Renal cortex interstitium (tissue), 11 donors: Measurements from ENCODE around the gene DDX39A. TPM values are rescaled to one million over a fixed set of nuclear protein-coding genes. Genes with fewer than 3 reads are reported as not detected.
"Not testable (repeated sequence)": the region's sequence is repeated elsewhere in the genome, so short reads cannot be mapped to it uniquely, and the experiment has no call there.

Experiments used
- DNase-seq, 11 donors: peaks; one replicate each; pipeline ENCODE4 v3.0.0-alpha.2; 2013; ENCODE audit warnings: low read depth in 9 of 11, low spot score in 4 of 11; ENCODE audit errors: extremely low read depth in 1 of 11
- polyA plus RNA-seq, 3 donors: library from polyadenylated mRNA; unstranded; fragments of 120-200 nt; gene quantifications; one replicate each; pipeline ENCODE4 v1.2.1, GENCODE V29; 2013; ENCODE audit not compliant: insufficient read length in 3 of 3

Gene DDX39A
- polyA plus RNA-seq, 3 donors: 49.4 to 63.4 (median 62.7) TPM

DNA sequence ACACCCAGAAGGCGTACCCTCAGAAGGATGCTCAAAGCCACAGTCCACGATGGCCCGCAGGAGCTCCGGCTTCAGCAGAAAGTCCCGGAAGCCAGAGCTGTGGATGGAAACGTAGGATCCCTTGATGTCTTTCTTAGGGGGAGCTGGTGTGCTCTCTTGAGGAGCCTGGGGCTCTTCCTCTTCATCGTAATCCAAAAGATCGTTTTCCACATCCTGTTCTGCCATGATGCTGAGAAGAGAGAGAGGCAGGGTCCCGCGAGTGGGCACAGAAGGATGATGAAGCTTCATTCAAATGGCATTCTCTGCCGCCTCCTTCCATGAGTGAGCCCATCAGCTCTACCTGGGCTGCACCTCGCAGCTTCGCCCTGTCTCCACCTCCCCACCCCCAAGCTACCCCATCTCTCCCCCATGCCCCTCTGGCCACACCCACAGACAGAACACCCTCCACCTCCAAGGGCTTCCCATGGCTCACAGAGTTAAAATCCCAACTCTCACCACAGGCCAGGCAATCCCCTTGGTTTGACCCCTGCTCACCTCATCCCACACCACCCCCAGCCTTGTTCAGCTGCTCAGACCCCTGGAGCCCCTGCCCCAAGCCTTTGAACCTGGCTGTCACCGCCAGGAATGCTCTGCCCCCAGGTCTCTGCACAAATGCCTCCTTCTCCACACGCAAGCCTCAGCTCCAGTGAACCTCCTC lies 6.0 kb downstream of the DDX39A start:
- DNase-seq: no peak

DNA sequence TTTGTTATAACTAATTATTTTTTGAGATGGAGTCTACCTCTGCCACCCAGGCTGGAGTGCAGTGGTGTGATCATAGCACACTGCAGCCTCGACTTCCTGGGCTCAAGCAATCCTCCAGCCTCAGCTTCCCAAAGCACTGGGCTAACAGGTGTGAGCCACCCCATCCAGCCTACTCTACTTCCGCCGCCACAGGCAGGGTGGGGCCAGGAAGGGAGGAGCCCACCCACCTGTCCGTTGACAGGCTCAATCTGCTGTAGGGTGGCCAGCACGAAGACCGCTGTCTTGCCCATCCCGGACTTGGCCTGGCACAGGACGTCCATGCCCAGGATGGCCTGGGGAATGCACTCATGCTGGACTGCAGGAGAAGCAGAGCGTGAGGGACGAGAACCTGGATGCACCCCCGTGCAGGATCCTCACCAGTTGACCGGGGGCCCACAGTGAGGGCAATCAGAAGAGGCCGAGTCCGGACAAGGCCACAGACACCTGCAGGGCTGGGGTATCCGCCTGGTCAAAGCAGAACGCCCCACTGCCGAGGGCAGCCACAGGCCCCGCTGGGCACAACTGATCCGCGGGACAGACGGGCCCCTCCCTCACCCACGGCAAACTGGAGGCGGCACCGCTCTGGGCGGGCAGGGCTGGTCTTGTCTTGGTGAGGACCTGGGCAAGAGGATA lies 6.7 kb downstream of the DDX39A start:
- no peak for DNase-seq

DNA sequence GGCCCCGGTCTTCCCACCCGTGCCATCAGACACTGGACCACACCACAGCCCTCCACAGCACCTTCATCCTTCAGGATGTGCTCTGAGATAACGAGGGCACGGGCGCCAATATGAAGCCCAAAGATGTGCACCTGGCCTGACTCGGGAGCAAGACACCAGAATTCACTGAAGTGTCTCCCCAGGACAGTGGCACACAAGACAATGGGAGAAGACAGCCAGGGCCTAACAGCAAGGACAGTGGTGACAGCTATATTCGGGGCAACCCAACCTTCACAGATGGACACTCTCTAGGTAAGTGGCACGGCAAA lies 7.2 kb downstream of the DDX39A start:
- DNase-seq: no peak

DNA sequence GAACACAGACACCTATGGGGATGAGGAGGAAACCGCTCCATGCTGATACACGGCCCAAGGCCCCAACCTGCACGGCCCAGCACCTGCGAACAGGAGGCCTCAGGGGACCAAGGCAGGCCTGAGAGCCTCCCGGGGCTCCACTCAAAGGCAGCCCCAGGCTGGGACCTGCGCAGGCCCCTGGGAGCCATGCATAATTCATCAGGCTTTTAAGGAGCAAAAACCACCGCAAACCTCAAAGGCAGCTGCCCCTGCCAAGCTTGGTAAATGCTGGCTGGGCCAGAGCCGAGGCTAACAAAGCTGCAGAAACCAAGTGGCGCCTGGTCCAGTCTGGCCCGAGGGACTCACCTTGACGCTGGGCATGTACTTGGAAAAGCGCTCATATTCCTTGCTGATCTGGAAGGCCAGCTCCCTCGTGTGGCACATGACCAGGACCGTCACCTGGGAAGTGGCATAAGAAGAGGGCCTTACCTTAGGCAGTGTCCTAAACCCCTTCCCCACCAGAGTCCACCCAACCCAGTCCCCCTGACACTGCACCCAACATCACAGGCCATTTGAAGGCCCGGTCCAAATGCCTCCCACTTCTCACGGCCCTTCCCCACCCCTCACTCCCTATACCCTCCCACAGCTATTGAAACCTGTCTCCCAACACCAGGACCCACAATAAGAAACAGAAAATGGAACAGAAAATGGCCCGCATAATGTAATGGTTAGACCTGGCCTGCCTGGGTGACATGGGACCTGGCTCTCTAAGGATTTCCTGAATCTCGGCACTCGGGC lies 7.8 kb downstream of the DDX39A start:
- DNase-seq: no peak

DNA sequence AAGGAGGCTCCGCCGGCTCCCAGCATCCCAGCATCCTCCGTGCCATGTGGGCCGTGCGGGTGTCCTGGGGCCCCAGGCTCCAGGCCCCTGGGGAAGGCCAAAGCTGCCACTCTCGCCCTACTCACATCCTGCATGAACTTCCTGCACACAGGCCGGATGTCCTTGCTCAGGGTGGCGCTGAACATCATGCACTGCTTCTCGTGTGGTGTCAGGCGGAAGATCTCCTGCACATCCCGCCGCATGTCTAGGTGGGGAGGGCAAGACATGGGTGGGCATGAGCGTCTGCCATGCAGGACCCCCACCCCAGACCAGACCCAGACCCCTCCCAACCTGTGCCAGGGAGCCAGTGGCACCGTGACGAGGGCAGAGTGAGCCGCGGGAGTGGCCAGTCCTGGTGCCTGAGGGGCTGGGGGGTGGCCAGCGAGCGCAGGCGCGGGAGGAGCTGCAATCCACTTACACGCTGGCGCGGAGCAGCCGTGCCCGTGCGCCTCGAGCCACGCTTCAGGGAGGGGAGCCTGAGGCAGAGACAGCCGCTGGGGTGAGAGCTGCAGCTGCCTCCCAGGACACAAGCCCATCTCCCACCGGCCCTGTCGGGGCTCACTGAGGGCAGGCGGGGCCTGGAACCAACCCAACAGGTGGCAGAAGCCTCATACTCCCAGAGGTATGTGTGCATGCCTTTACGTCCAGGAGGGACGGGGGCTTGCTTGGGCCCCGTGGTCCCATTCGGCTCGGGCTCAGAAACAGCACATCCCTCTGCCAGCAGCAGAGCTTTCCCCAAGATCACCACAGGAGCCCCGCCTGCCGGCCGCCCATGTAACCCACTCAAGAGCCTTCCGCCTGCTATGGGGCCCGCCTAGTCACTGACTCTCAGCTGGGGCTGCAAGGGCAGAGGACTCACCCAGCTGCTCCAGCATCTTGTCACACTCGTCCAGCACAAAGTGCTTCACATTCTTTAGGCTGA lies 8.8 kb downstream of the DDX39A start:
- no peak for DNase-seq

DNA sequence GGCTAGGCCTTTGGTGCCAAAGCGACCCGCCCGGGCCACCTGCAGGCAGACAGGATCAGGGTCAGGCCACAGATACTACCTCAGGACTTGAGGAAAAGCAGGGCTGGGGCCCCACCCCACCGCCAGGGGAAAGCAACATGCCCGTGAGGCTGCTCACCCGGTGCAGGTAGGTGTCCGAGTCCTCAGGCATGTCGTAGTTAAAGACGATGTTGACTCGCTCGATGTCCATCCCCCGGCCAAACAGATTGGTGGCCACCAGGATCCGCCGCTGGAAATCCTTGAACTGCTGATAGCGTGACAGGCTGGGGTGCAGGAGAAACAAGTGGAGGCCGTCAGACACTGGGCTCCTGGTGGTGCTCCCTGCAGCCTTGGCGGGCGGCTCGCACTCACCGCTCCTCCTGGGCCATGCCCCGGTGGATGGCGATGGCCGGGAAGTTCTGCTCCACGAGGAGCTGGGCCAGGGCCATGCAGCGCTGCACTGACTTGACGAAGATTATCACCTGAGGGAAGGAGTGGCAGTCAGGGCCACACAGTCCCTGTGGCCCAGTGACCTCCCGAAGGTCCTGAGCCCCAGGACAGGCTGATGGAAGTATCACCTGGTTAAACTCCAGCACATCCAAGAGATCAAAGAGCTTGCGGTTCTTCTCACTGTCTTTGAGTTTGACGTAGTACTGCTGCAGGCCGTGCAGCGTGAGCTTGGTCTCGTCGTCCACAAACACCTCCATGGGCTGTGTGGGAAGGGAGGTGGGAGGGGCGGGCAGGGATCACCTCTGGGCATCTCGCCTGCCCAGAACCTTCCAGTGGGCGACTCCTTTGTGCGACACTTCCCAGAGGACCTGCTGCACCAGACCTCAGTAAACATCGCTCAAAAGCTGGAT lies 9.8 kb downstream of the DDX39A start:
- DNase-seq: no peak

DNA sequence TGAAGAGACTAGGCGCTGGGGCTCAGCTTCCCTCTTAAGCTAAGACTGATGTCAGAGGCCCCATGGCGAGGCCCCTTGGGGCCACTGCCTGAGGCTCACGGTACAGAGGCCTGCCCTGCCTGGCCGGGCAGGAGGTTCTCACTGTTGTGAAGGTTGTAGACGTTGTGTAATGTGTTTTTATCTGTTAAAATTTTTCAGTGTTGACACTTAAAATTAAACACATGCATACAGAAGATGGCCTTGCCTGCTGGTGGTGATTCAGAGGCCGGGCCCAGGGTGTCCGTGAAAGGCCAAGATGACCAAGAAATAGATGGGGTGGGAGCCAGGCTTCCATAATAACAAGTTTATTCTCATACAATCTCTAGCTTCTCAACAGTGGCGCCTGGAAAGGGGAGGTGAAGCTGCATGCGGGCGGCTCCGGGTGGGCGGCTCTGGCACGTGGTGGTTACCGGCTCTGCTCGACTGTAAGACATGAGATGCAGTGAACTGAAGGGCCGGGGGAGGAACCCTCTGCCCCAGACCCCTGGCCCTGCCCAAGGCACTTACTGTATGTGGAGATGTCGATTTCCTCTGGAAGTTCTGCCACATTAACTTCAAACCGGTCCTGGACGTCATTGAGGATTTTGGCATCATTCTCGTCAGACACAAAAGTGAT lies 10.5 kb downstream of the DDX39A start:
- DNase-seq: no peak

DNA sequence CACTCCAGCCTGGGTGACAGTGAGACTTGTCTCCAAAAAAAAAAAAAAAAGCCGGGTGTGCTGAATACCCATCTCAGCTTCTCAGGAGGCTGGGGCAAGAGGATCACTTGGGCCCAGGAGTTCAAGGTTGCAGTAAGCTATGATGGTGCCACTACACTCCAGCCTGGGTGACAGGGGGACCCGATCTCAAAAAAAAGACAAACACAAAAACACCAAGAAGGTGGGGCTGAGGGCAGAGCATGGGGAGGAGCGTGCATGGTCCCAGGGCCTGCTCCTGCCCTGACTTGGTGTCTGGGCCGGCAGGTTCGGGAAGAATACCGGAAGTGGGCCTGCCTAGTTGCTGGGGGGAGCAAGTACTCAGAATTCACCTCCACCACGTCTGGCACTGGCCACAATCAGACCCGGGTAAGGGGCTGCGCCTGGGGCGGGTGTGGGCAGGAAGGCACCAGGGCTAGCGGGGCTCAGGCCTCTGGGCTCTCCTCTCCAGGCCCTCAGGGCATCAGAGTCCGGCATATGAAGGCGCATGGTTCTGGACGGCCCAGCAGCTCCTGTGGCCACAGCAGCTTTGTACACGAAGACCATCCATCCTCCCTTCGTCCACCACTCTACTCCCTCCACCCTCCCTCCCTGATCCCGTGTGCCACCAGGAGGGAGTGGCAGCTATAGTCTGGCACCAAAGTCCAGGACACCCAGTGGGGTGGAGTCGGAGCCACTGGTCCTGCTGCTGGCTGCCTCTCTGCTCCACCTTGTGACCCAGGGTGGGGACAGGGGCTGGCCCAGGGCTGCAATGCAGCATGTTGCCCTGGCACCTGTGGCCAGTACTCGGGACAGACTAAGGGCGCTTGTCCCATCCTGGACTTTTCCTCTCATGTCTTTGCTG lies 11.3 kb downstream of the DDX39A start:
- DNase-seq: no peak

DNA sequence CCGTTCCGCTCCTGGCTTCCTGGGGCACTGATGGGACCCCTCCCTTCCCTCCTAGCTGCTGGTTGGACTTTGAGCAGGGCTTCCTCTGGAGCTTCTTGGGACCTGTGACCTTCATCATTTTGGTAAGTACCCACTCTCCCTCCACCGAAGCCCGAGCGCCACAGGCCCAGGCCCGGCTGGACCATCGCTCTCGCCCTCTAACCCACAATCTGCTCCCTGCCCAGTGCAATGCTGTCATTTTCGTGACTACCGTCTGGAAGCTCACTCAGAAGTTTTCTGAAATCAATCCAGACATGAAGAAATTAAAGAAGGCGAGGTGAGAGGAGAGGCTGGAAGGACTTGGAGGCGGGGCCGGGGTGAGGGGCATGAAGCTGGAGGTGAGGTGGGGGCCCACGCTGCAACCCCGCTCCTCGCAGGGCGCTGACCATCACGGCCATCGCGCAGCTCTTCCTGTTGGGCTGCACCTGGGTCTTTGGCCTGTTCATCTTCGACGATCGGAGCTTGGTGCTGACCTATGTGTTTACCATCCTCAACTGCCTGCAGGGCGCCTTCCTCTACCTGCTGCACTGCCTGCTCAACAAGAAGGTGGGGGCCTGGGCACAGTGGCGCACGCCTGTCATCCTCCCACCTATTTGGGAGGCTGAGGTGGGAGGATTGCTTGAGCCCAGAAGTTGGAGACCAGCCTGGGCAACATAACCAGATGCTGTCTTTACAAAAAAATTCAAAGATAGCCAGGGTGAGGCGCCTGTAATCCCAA lies 12.3 kb downstream of the DDX39A start:
- DNase-seq: no peak

DNA sequence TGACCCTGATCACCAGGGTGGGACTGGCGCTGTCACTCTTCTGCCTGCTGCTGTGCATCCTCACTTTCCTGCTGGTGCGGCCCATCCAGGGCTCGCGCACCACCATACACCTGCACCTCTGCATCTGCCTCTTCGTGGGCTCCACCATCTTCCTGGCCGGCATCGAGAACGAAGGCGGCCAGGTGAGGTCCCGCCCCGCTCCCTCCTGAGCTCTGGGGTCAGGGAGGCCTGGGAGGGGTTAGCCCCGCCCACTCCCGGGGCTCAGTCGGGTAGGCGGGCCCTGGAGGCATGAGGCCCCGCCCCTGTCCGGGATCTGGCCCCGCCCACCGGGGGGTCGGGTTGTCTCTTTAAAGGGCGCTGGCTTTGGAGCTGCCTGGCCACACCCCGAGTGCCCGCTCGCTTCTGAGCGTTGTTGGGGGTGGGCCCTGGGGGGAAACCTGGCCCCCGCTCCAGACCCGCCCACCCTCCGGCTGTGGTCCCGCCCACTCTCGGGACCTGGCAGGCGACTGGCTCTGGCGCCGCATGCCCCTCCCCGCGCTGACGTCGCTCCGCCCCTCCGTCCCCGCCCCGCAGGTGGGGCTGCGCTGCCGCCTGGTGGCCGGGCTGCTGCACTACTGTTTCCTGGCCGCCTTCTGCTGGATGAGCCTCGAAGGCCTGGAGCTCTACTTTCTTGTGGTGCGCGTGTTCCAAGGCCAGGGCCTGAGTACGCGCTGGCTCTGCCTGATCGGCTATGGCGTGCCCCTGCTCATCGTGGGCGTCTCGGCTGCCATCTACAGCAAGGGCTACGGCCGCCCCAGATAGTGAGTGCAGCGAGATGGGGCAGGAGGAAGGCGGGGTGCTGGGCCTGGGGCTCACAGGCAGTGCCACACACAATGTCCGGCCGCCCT lies 13.1 kb downstream of the DDX39A start:
- peak; percentile 62 to 87 (median 84) for DNase-seq

DNA sequence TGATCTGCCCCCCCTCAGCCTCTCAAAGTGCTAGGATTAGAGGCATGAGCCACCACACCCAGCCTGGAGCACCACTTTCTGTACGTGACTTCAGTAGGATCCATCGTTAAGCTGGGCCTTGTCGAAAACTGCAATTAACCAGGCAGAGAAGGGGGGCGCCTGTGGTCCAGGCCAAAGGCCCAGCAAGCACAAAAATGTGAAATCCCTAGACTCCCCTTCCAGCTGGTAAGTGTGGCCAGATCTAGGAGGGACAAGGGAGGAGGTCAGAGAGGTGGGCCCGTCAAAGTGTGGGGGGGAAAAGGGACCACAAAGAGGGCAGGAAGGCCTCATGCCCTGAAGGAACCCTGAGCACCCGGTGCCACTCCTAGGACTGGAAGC lies 13.8 kb downstream of the DDX39A start:
- no peak for DNase-seq

DNA sequence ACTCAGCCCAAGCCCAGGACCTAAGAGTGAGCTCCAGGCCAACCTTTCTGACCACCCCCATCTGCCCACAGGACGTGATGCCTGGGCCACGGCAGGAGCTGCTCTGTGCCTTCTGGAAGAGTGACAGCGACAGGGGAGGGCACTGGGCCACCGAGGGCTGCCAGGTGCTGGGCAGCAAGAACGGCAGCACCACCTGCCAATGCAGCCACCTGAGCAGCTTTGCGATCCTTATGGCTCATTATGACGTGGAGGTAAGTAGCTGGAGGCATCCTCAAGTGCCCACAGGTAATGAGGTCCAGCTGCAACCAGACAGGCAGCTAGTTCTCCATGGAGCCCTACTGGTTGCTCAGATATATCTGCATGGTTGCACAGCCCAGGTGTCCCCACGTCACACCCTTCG lies 14.8 kb downstream of the DDX39A start:
- no peak for DNase-seq

DNA sequence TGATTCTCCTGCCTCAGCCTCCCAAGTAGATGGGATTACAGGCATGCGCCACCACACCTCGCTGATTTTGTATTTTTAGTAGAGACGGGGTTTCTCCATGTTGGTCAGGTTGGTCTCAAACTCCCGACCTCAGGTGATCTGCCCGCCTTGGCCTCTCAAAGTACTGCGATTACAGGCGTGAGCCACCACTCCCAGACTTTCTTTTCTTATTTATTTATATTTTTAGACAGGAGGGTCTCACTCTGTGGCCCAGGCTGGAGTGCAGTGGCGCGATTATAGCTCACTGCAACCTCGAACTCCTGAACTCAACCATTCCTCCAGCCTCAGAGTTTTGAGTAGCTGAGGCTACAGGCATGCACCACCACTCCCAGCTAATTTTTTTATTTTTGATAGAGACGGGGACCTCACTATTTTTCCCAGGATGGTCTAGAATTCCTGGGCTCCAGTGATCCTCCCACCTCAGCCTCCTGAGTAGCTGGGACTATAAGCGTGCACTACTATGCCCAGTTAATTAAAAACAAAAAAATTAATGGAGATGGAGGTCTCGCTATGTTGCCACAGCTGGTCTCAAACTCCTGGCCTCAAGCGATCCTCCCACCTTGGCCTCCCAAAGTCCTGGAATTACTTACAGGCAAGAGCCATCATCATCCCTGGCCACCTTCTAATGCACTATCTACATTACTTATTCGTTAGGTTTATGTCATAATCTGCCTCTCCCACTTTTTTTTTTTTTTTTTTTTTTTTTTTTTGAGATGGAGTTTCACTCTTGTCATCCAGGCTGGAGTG lies 15.8 kb downstream of the DDX39A start:
- not testable (repeated sequence) for DNase-seq

DNA sequence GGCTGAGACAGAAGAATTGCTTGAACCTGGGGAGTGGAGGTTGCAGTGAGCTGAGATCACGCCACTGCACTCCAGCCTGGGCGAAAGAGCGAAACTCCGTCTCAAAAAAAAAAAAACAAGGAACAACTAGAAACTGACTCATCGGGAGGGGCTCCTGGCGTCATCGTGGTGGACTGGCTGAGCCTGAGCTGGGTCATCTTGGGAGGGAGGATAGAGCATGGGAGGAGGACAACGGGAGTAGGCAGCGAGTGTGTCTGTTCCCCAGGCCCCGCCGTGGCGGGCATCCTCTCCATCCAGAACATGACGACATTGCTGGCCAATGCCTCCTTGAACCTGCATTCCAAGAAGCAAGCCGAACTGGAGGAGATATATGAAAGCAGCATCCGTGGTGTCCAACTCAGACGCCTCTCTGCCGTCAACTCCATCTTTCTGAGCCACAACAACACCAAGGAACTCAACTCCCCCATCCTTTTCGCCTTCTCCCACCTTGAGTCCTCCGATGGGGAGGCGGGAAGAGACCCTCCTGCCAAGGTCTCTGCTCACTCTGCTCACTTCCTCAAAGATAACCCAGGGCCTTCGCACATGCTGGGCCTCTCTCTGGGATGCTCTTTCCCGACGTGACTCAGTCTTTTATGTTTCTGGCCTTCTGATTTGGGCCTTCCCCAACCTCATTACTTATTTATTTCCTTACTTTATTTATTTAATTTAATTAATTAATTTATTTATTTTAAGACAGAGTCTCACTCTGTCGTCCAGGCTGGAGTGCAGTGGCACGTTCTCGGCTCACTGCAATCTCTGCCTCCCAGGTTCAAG lies 16.6 kb downstream of the DDX39A start:
- no peak for DNase-seq
